GM12878 (cell line): ENCODE results near the gene PROZ. TPM values are rescaled to one million over a fixed set of nuclear protein-coding genes. Genes with fewer than 3 reads are reported as not detected.

Experiments
- ATAC-seq: fragments of 200-7000 bp; cut with Tn5 transposase; 3 replicates; pipeline ENCODE4 v1.9.1; 2020; ENCODE audit warnings: mild to moderate bottlenecking, moderate library complexity
- BruUV-seq: library from RNA; stranded (reverse); fragments of 400-500 nt; replicated peaks from 2 replicates; lab custom pipeline; 2021; lab: Mats Ljungman, UMichigan
- CTCF ChIA-PET: fragments of 300-600 bp; sonication (Branson Sonifier 250); formaldehyde crosslinking; extraction: SDS; loops from one replicate; lab custom pipeline; 2021; ENCODE audit warnings: inconsistent platforms; lab: Yijun Ruan, JAX
- POLR2A ChIA-PET: fragments of 350-600 bp; formaldehyde crosslinking; extraction: SDS; loops from one replicate; lab custom pipeline; 2021; ENCODE audit warnings: inconsistent platforms; lab: Charles Lee
- RAD21 ChIA-PET: fragments of 300-600 bp; sonication (Branson Sonifier 250); formaldehyde crosslinking; loops from one replicate; lab custom pipeline; 2023; ENCODE audit warnings: antibody characterized with exemption; ENCODE audit not compliant: unreplicated experiment; lab: Charles Lee
- SMC1A ChIA-PET: fragments of 300-600 bp; sonication (Branson Sonifier 250); formaldehyde crosslinking; loops from one replicate; lab custom pipeline; 2023; ENCODE audit not compliant: unreplicated experiment, uncharacterized antibody; lab: Charles Lee
- DNase-seq: peaks from one replicate; pipeline ENCODE4 v3.0.0-alpha.2; 2011; ENCODE audit warnings: low read depth, low spot score
- FAIRE-seq: peaks from 3 replicates; lab custom pipeline; 2011; peaks lifted over from hg19 to GRCh38; lab: Jason Lieb, UNC
- H2AFZ ChIP-seq: 2 replicates; pipeline ENCODE4 v1.6.0; 2011; ENCODE audit warnings: low read depth, low read length, control low read depth; ENCODE audit not compliant: control insufficient read depth
- H3K27ac ChIP-seq: 2 replicates; pipeline ENCODE4 v1.5.1; 2011; ENCODE audit warnings: control low read depth; ENCODE audit not compliant: control insufficient read depth, insufficient read depth
- H3K27me3 ChIP-seq, 2 experiments: replicated peaks in 1 of 2; 2 replicates each; pipeline versions ENCODE4 v1.6.0 to v1.6.1; 2011; ENCODE audit warnings: low read length in 1 of 2; ENCODE audit not compliant: control insufficient read depth in 2 of 2, insufficient read depth in 2 of 2
- H3K36me3 ChIP-seq, 2 experiments: 2 replicates each; pipeline ENCODE4 v1.5.1; 2011; ENCODE audit warnings: low read length in 1 of 2; ENCODE audit not compliant: control insufficient read depth in 2 of 2, insufficient read depth in 2 of 2
- H3K4me1 ChIP-seq: 2 replicates; pipeline ENCODE4 v1.6.1; 2011; ENCODE audit warnings: mild to moderate bottlenecking, low read length, moderate library complexity, mixed read lengths; ENCODE audit not compliant: control insufficient read depth, insufficient read depth
- H3K4me2 ChIP-seq: 2 replicates; pipeline ENCODE4 v1.6.0; 2011; ENCODE audit warnings: control low read depth; ENCODE audit not compliant: control insufficient read depth, insufficient read depth
- H3K4me3 ChIP-seq: fragments of 200-600 bp; sonication (generic); 2 replicates; pipeline ENCODE4 v1.5.1; 2016
- H3K79me2 ChIP-seq: 2 replicates; pipeline ENCODE4 v1.6.0; 2011; ENCODE audit warnings: low read length; ENCODE audit not compliant: control insufficient read depth, insufficient read depth
- H3K9ac ChIP-seq: 2 replicates; pipeline ENCODE4 v1.8.0; 2011; ENCODE audit warnings: low read length, control low read depth, mixed read lengths; ENCODE audit not compliant: control insufficient read depth, insufficient read depth
- H3K9me3 ChIP-seq: replicated peaks from 3 replicates; pipeline ENCODE4 v1.5.1; 2011; ENCODE audit warnings: mild to moderate bottlenecking, low read length; ENCODE audit not compliant: control insufficient read depth, insufficient read depth
- H4K20me1 ChIP-seq: 2 replicates; pipeline ENCODE4 v1.6.0; 2011; ENCODE audit not compliant: control insufficient read depth, insufficient read depth
- CBX3 ChIP-seq: fragments of 200-600 bp; sonication (generic); IDR thresholded peaks from 2 replicates; pipeline ENCODE4 v1.6.1; 2016; ENCODE audit warnings: low read depth, borderline replicate concordance
- CHD2 ChIP-seq: IDR thresholded peaks from 2 replicates; pipeline ENCODE4 v1.6.1; 2011; ENCODE audit warnings: low read depth, low read length, improper control_type of control experiment, borderline replicate concordance
- FOXM1 ChIP-seq: IDR thresholded peaks from 2 replicates; pipeline ENCODE4 v1.6.1; 2012; ENCODE audit warnings: low read depth, mild to moderate bottlenecking, inconsistent platforms, low read length, moderate library complexity
- GATAD2B ChIP-seq: fragments of 450-650 bp; conservative IDR thresholded peaks from 2 replicates; pipeline ENCODE4 v1.6.1; 2017; ENCODE audit warnings: low read depth, mild to moderate bottlenecking, moderate library complexity
- HCFC1 ChIP-seq: fragments of 150-350 bp; IDR thresholded peaks from 2 replicates; pipeline ENCODE4 v1.6.1; 2014; ENCODE audit warnings: low read length
- KDM1A ChIP-seq: fragments of 200-600 bp; sonication (generic); IDR thresholded peaks from 2 replicates; pipeline ENCODE4 v1.6.1; 2016; ENCODE audit warnings: borderline replicate concordance
- NFIC ChIP-seq: IDR thresholded peaks from 2 replicates; pipeline ENCODE4 v1.6.1; 2012; ENCODE audit warnings: low read depth, mild to moderate bottlenecking, inconsistent platforms, low read length, moderate library complexity
- NR2F1 ChIP-seq: fragments of 450-650 bp; conservative IDR thresholded peaks from 2 replicates; pipeline ENCODE4 v1.6.1; 2017; ENCODE audit warnings: mild to moderate bottlenecking
- PAX8 ChIP-seq: fragments of 450-650 bp; IDR thresholded peaks from 2 replicates; pipeline ENCODE4 v1.6.1; 2017; ENCODE audit warnings: mild to moderate bottlenecking, moderate library complexity
- RAD51 ChIP-seq: fragments of 450-650 bp; IDR thresholded peaks from 2 replicates; pipeline ENCODE4 v1.6.1; 2016; ENCODE audit warnings: moderate library complexity, mild to moderate bottlenecking, inconsistent platforms
- ZNF207 ChIP-seq: fragments of 450-650 bp; IDR thresholded peaks from 2 replicates; pipeline ENCODE4 v1.6.1; 2014; ENCODE audit warnings: antibody characterized with exemption, mild to moderate bottlenecking, borderline replicate concordance
- WGBS: methylation state at CpG from one replicate; pipeline ENCODE4 v1.1.6; 2016; ENCODE audit warnings: low lambda C conversion rate; ENCODE audit not compliant: insufficient replicate concordance, insufficient coverage; ENCODE audit errors: missing lambda C conversion rate; 5-methylcytosine and 5-hydroxymethylcytosine counted together
- in situ Hi-C: fragments of 300-500 bp; cut with MboI; formaldehyde crosslinking; loops from 9 replicates; pipeline ENCODE4 v1.14.3; 2018; ENCODE audit warnings: mixed read lengths
- intact Hi-C: fragments of 100-400 bp; cut with micrococcal nuclease; formaldehyde crosslinking; loops from one replicate; pipeline ENCODE4 v1.14.2; 2022; ENCODE audit not compliant: unreplicated experiment
- polyA plus RNA-seq, 11 experiments: library from polyadenylated mRNA; depleted of rRNA in 4 of 11; unstranded in 6 of 11; stranded (reverse) in 5 of 11; fragments of >200 nt; fragmentation: Nextera tagmentation in 4 of 11; fragmentation: Illumina TruSeq in 1 of 11; extraction: Ambion mirVana in 4 of 11; extraction: Trizol in 1 of 11; gene quantifications; 1 replicate in 1 of 11; 2 replicates in 10 of 11; pipeline versions ENCODE4 v1.2.1 to v1.2.3, GENCODE V29; 2011 to 2016; ENCODE audit warnings: inconsistent platforms in 2 of 11, missing spikeins in 2 of 11, low read depth in 1 of 11
- total RNA-seq, 4 experiments: library from RNA; depleted of rRNA in 3 of 4; stranded (reverse); fragments of >200 nt in 3 of 4; fragmentation: Illumina TruSeq in 1 of 4; extraction: Trizol in 1 of 4; gene quantifications; 2 replicates each; pipeline versions ENCODE4 v1.2.1 to v1.2.3, GENCODE V29; 2013 to 2021
- TF ChIP-seq, protein P1 (sequence below): fragments of 450-650 bp; IDR thresholded peaks from 2 replicates; pipeline ENCODE4 v1.6.1; 2017; ENCODE audit warnings: mild to moderate bottlenecking, low read depth, inconsistent platforms; ENCODE audit not compliant: poor library complexity, severe bottlenecking
- TF ChIP-seq, protein P2 (sequence below): fragments of 450-650 bp; IDR thresholded peaks from 2 replicates; pipeline ENCODE4 v1.6.1; 2017; ENCODE audit warnings: low read depth, mild to moderate bottlenecking, moderate library complexity
- TF ChIP-seq, protein P3 (sequence below): IDR thresholded peaks from 2 replicates; pipeline ENCODE4 v1.6.1; 2012; ENCODE audit warnings: low read length, inconsistent platforms

PROZ gene
- total and polyA plus RNA-seq, 10 of the 15 experiments (the other 5 are each of a cell fraction or from before 2014, with no cell fraction given): 0.07 to 0.24 (median 0.21) TPM; not detected in 7

DNA sequence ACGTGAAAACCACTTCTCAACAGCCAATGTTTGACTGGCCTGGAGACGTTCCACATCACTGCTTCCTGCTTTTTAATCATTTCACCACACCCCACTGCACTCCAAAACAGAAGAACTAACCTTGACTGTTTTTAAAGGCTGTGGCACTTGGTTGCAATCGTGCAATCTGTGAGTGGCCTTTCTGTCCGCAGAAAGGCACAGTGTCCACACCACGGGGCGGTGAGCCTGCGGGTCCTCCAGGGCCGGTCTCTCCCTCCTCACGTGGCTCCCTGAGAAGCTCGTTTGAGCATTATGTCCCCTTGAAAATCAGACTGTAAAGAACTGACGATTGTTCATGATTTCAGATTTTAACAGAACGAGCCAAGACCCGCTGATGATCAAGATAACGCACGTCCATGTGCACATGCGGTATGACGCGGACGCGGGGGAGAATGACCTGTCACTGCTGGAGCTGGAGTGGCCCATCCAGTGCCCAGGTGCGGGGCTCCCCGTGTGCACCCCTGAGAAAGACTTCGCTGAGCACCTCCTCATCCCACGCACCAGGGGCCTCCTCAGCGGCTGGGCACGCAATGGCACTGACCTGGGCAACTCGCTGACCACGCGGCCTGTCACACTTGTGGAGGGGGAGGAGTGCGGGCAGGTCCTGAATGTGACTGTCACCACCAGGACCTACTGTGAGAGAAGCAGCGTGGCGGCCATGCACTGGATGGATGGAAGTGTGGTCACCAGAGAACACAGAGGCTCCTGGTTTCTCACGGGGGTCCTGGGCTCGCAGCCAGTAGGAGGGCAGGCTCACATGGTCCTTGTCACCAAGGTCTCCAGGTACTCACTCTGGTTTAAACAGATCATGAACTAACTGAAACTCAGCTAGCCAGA lies 13.0 kb downstream of the PROZ start:
- FAIRE-seq (no peak), DNase-seq (no peak), ATAC-seq (no peak)
- Histone ChIP-seq H3K9me3 (no peaks in the 10 kb centered on the region; the same call in 2 of the 3 replicates), H3K79me2 (no peaks in the 10 kb centered on the region), H3K36me3 (peaks cover 4 to 17% of the 10 kb centered on the region in 2 experiments), H3K27ac (no peak overlapping the region), H2AFZ (no peak overlapping the region), H3K4me1 (no peaks in the 10 kb centered on the region), H3K27me3 (no peaks in the 10 kb centered on the region), H4K20me1 (no peaks in the 10 kb centered on the region), H3K4me2 (no peak overlapping the region), H3K4me3 (no peak overlapping the region), H3K9ac (no peak overlapping the region)
- POLR2A ChIA-PET: interaction anchor here (0.6 kb wide), 1 partner anchor 98 kb away, joined by 6 read pairs; no protein-coding TSS in a partner anchor
- intact Hi-C loops (no loop called here), in situ Hi-C loops (no loop called here)
- CTCF ChIA-PET: no interaction called here
- SMC1A ChIA-PET: no interaction called here
- BruUV-seq: no TSS peak
- RAD21 ChIA-PET: no interaction called here
- 92% methylated on average over 34 of the region's 34 CpGs for WGBS
- TF ChIP-seq RAD51 (no peak), PAX8 (no peak), NR2F1 (no peak), GATAD2B (no peak), NFIC (no peak), CBX3 (no peak), HCFC1 (no peak), ZNF207 (no peak), CHD2 (no peak), KDM1A (no peak), FOXM1 (no peak)
- TF ChIP-seq, protein P1, sequence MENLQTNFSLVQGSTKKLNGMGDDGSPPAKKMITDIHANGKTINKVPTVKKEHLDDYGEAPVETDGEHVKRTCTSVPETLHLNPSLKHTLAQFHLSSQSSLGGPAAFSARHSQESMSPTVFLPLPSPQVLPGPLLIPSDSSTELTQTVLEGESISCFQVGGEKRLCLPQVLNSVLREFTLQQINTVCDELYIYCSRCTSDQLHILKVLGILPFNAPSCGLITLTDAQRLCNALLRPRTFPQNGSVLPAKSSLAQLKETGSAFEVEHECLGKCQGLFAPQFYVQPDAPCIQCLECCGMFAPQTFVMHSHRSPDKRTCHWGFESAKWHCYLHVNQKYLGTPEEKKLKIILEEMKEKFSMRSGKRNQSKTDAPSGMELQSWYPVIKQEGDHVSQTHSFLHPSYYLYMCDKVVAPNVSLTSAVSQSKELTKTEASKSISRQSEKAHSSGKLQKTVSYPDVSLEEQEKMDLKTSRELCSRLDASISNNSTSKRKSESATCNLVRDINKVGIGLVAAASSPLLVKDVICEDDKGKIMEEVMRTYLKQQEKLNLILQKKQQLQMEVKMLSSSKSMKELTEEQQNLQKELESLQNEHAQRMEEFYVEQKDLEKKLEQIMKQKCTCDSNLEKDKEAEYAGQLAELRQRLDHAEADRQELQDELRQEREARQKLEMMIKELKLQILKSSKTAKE: no peak
- TF ChIP-seq, protein P2, sequence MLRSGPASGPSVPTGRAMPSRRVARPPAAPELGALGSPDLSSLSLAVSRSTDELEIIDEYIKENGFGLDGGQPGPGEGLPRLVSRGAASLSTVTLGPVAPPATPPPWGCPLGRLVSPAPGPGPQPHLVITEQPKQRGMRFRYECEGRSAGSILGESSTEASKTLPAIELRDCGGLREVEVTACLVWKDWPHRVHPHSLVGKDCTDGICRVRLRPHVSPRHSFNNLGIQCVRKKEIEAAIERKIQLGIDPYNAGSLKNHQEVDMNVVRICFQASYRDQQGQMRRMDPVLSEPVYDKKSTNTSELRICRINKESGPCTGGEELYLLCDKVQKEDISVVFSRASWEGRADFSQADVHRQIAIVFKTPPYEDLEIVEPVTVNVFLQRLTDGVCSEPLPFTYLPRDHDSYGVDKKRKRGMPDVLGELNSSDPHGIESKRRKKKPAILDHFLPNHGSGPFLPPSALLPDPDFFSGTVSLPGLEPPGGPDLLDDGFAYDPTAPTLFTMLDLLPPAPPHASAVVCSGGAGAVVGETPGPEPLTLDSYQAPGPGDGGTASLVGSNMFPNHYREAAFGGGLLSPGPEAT: no peak
- TF ChIP-seq, protein P3, sequence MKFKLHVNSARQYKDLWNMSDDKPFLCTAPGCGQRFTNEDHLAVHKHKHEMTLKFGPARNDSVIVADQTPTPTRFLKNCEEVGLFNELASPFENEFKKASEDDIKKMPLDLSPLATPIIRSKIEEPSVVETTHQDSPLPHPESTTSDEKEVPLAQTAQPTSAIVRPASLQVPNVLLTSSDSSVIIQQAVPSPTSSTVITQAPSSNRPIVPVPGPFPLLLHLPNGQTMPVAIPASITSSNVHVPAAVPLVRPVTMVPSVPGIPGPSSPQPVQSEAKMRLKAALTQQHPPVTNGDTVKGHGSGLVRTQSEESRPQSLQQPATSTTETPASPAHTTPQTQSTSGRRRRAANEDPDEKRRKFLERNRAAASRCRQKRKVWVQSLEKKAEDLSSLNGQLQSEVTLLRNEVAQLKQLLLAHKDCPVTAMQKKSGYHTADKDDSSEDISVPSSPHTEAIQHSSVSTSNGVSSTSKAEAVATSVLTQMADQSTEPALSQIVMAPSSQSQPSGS: no peak
